Measurements from ENCODE around the gene OR51B2. TPM values are rescaled to one million over a fixed set of nuclear protein-coding genes. Genes with fewer than 3 reads are reported as not detected.

OR51B2 gene
- total and polyA plus RNA-seq, 2 of the 13 experiments (the other 11 are each of a cell fraction or from before 2014, with no cell fraction given) = not detected

DNA sequence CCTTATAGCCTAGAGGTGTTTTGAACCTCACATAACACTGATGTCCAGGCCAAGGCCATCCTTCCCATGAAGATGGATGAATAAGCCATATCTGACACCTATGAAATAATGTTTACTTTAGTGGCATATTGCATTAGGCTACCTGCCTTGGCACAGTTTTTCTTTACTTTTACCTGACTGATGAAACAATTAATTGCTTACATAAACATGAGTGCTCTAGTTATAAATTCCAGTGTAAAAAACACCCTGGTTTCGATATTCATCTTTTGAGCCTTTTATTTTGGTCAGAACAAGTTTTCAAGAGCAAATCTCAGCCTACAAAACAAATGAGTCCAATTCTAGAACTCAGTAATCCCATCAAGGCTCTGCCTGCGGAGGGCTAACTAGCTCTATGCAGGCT, 47.4 kb downstream of the OR51B2 start (continued):
- no peak for TF ChIP-seq GABPA (IDR thresholded peaks at IDR 0.05; ENCODE audit: low read depth, low read length)
- no peak for TF ChIP-seq GABPA (CRISPR knock-in tag; IDR thresholded peaks at IDR 0.05; ENCODE audit: low read depth)
- no peak for TF ChIP-seq MTA3 (CRISPR knock-in tag; IDR thresholded peaks at IDR 0.05)
- no peak for TF ChIP-seq PHF5A (CRISPR knock-in tag; IDR thresholded peaks at IDR 0.05; ENCODE audit: low read depth, unreplicated experiment)
- TF ChIP-seq NFE2L2 (IDR thresholded peaks at IDR 0.05; ENCODE audit: low read length) = no peak
- no peak for TF ChIP-seq ZNF598 (CRISPR knock-in tag; IDR thresholded peaks at IDR 0.05; ENCODE audit: borderline replicate concordance)

DNA sequence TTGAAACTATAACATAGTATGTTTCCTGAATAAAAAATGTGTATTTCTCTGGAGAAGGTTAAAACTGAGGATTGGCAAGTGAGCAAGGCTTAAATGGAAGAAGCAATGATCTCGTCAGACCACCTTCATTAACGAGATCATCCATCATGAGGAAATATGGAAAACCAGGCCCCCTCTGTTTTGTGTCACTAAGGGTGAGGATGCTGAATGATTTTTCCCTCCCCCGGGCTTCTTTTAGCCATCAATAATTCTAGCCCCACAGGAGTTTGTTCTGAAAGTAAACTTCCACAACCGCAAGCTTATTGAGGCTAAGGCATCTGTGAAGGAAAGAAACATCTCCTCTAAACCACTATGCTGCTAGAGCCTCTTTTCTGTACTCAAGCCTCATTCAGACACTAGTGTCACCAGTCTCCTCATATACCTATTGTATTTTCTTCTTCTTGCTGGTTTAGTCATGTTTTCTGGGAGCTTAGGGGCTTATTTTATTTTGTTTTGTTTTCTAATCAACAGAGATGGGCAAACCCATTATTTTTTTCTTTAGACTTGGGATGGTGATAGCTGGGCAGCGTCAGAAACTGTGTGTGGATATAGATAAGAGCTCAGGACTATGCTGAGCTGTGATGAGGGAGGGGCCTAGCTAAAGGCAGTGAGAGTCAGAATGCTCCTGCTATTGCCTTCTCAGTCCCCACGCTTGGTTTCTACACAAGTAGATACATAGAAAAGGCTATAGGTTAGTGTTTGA, 48.6 kb downstream of the OR51B2 start:
- BruUV-seq (replicated peaks) = no TSS peak
- no peaks in the 10 kb centered on the region for H3K79me2 ChIP-seq (ENCODE audit: insufficient read depth, low read length)
- no peak overlapping the region for H3K4me3 ChIP-seq (replicated peaks in 1 of 3; ENCODE audit: insufficient read depth in 1 of 3, low read depth in 2 of 3, low read length in 3 of 3)
- in situ Hi-C loops (cut with HindIII; ENCODE audit: extremely low pct_ligation_motif_present, low pct_unique_long_range_greater_than_20kb) = no loop called here
- no peak overlapping the region for H3K4me2 ChIP-seq (ENCODE audit: low read depth, low read length)
- no peaks in the 10 kb centered on the region for H3K36me3 ChIP-seq (replicated peaks in 1 of 2; ENCODE audit: control insufficient read depth in 1 of 2, insufficient read depth in 2 of 2, low read length in 2 of 2)
- no peaks in the 10 kb centered on the region for H3K9me3 ChIP-seq (ENCODE audit: low read length)
- H3K4me1 ChIP-seq (ENCODE audit: insufficient read depth, low read length) = no peaks in the 10 kb centered on the region
- no peaks in the 10 kb centered on the region for H4K20me1 ChIP-seq (ENCODE audit: insufficient read depth, low read length)
- ChIA-PET POLR2A (no interaction called here), CTCF (ENCODE audit: low intra/inter-chr PET ratio, low total read pairs) (no interaction called here)
- 12% methylated on average over 6 of the region's 6 CpGs for WGBS (ENCODE audit: low lambda C conversion rate)
- no peak overlapping the region for H3K9ac ChIP-seq (ENCODE audit: insufficient read depth, low read depth, low read length)
- TF ChIP-seq ZNF773 (CRISPR knock-in tag; IDR thresholded peaks at IDR 0.05; ENCODE audit: borderline replicate concordance) = no peak
- intact Hi-C loops (cut with micrococcal nuclease; ENCODE audit: unreplicated experiment) = no loop called here
- FAIRE-seq (no peak), DNase-seq (ENCODE audit: low spot score) (no peak), ATAC-seq (no peak)
- H3K27me3 ChIP-seq (ENCODE audit: control insufficient read depth in 1 of 2, insufficient read depth in 2 of 2, low read length in 2 of 2) = no peaks in the 10 kb centered on the region
- no peak overlapping the region for H2AFZ ChIP-seq (ENCODE audit: low read length)
- no peak overlapping the region for H3K27ac ChIP-seq (ENCODE audit: extremely low read length, insufficient read depth, low read length)

- CTCF ChIA-PET (ENCODE audit: low intra/inter-chr PET ratio, low total read pairs) = no interaction called here
- no peak for FAIRE-seq
- H3K9ac ChIP-seq (ENCODE audit: insufficient read depth, low read depth, low read length) = no peak overlapping the region
- no TSS peak for BruUV-seq (replicated peaks)
- no peaks in the 10 kb centered on the region for H3K36me3 ChIP-seq (replicated peaks in 1 of 2; ENCODE audit: control insufficient read depth in 1 of 2, insufficient read depth in 2 of 2, low read length in 2 of 2)
- WGBS (ENCODE audit: low lambda C conversion rate) = 3% methylated on average over 5 of the region's 5 CpGs
- POLR2A ChIA-PET = no interaction called here
- H3K27ac ChIP-seq (ENCODE audit: extremely low read length, insufficient read depth, low read length) = no peak overlapping the region
- H2AFZ ChIP-seq (ENCODE audit: low read length) = no peak overlapping the region
- H3K27me3 ChIP-seq (ENCODE audit: control insufficient read depth in 1 of 2, insufficient read depth in 2 of 2, low read length in 2 of 2) = no peaks in the 10 kb centered on the region
- no peaks in the 10 kb centered on the region for H3K4me1 ChIP-seq (ENCODE audit: insufficient read depth, low read length)
- ATAC-seq = no peak
- intact Hi-C loops (cut with micrococcal nuclease; ENCODE audit: unreplicated experiment) = no loop called here
- no peak overlapping the region for H3K4me2 ChIP-seq (ENCODE audit: low read depth, low read length)
- DNase-seq (ENCODE audit: low spot score) = no peak
- in situ Hi-C loops (cut with HindIII; ENCODE audit: extremely low pct_ligation_motif_present, low pct_unique_long_range_greater_than_20kb) = no loop called here
- no peaks in the 10 kb centered on the region for H3K9me3 ChIP-seq (ENCODE audit: low read length)
- H3K79me2 ChIP-seq (ENCODE audit: insufficient read depth, low read length) = no peaks in the 10 kb centered on the region
- no peak overlapping the region for H3K4me3 ChIP-seq (replicated peaks in 1 of 3; ENCODE audit: insufficient read depth in 1 of 3, low read depth in 2 of 3, low read length in 3 of 3)
- H4K20me1 ChIP-seq (ENCODE audit: insufficient read depth, low read length) = no peaks in the 10 kb centered on the region
- TF ChIP-seq ZNF569 (CRISPR knock-in tag; IDR thresholded peaks at IDR 0.05; ENCODE audit: borderline replicate concordance) (no peak), THAP7 (CRISPR knock-in tag; IDR thresholded peaks at IDR 0.05) (no peak), RARA (CRISPR knock-in tag; IDR thresholded peaks at IDR 0.05) (no peak)
- TF ChIP-seq, protein P1, sequence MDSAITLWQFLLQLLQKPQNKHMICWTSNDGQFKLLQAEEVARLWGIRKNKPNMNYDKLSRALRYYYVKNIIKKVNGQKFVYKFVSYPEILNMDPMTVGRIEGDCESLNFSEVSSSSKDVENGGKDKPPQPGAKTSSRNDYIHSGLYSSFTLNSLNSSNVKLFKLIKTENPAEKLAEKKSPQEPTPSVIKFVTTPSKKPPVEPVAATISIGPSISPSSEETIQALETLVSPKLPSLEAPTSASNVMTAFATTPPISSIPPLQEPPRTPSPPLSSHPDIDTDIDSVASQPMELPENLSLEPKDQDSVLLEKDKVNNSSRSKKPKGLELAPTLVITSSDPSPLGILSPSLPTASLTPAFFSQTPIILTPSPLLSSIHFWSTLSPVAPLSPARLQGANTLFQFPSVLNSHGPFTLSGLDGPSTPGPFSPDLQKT (CRISPR knock-in tag; IDR thresholded peaks at IDR 0.05; ENCODE audit: borderline replicate concordance) = no peak
These were observed 49.7 kb downstream of the OR51B2 start for GRCh38 chr11:5274395-5274794.

All from HepG2 (cell line).